DMS79 (cell line): Measurements from ENCODE around the gene ERBB3.

Experiments
- DNase-seq: peaks from one replicate; lab custom pipeline; 2025; lab: John Stamatoyannopoulos, UW

The ERBB3 gene

DNA sequence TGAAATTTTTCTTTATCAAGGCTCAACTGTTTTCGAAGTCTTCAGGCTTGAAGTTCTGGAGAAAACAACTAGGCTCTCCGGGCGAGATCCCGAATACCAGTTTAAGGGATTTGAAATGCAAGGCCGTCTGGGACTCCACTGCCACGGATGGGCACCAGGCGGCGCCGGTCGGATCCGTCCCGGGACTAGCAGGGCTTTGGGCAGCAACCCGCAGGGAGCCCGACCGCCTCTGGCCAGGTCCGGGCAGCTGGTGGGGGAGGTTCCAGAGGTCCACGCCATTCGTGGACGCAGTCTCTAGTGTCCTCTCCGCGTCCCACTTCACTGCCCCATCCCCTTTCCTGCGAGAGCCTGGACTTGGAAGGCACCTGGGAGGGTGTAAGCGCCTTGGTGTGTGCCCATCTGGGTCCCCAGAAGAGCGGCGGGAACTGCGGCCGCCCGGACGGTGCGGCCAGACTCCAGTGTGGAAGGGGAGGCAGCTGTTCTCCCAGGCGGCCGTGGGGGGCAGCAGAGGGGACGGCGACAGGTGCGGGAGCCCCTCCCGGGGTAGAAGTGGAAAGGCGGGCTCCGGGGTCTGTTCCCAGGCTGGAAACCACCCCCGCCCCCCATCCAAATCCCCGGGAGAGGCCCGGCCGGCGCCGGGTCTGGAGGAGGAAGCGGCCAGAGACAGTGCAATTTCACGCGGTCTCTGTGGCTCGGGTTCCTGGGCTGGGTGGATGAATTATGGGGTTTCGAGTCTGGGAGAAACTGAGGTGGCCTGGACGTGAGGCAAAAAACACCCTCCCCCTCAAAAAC, 838 bp upstream of the ERBB3 start:
- DNase-seq, result peak; percentile 42

DNA sequence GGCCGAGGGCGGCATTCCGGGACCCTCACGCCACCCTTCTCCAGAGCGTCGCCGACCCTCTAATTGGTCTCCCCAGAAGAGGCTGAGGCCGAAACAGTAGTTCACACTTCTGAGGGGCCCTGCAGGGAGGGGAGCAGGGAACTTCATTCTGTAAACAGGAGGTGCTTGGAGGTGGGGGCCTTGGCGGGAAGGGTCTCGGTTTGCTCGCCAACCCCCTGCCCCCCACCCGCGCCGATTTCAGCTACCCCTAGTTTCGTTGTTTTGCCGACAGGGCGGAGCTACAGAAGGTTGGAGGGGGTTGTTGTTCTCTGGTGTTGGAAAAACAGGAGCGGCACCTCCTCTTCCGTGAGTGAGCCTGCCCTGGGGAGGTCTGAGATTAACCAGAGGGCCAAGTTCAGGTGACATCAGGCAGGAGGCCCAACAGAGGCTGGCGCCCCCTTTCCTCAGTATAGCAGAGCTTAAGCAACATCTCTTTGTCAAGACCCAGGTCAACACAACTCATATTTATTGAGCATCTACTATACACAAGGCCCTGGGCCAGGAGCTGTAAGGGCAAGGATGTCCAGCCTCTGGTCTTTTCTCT, 682 bp downstream of the ERBB3 start:
- DNase-seq, result no peak

DNA sequence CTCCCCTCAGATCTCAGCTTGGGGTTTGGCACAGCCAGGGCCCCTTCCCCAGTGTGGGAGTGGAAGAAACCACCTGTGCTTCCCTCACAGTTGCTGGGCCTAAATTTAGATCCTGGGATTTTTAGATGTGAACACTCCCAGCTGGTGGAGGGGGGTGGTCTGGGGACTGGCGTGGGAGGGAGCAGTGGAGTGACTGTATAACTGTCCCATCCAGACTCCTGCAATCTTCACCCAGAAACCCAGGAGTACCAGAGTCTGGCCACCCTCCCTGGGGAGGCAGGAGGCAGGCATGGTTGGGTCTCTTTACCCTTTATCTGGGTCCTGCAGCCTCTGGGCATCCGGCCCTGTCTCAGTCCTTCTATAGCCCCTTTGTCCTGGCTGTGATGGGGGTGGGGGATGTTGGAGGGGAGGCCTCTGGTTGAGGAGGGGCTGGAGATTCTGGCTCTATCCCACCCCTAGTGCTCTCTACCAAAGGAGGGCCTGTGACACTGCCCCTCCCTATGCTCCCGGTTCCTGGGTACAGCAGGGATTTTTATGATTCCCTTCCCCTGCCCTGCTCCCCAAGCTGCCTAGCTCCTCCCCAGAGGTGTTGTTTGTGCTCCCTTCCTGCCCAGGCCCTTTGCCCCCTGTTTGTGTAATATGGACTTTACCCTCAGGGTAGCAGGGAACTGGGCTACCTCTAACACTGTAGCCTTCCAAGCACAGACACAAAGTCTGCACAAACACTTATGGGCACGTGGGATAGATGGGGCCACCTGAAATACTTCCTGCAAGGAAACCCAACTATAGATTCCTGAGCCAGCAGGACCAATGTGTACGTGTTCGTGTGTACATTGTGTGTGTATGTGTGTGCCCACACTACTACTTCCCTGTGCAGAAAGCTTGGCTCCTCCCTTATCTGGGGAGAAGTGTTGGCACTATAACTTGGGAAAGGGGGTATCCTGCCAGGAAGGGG, 1.7 kb downstream of the ERBB3 start:
- DNase-seq, result no peak

DNA sequence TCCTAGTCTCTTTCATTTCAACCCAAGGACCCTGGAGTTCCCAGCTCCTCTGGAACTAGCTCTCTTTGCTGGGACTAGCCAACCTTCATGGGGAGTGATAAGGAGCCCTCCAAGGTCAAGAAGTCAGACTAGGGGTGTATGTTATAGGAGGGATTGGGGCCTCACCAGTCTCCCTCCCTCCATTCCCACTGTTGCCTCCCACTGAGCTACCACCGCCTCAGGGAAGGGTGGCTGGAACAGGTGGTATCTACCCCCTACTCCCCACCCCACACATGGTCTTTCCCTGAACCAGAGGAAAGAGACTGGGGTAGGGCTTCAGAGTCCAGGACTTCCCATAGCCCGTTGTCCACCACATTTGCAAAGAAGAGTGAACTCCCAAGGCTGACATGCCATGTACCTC, 2.4 kb downstream of the ERBB3 start:
- DNase-seq, result no peak

DNA sequence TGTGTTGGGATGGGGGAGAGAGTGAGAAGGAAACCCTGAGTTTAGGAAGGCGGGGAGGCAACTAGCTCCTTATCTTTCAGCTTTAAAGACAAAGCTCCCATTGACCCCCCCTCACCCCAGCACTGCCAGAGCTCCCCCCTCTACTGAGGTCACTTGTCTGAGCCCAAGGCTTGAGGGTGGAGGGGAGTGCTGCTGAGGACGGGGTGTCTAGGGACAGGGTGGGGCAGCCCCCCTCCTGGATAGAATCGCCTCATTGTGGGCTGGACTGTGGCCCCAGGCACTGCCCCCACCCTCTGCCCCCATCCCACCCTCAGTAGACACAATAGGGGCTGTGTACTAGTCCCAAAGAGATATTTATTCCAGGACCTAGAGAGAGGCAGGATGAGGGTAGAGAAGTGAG, 3.0 kb downstream of the ERBB3 start:
- DNase-seq, result no peak

DNA sequence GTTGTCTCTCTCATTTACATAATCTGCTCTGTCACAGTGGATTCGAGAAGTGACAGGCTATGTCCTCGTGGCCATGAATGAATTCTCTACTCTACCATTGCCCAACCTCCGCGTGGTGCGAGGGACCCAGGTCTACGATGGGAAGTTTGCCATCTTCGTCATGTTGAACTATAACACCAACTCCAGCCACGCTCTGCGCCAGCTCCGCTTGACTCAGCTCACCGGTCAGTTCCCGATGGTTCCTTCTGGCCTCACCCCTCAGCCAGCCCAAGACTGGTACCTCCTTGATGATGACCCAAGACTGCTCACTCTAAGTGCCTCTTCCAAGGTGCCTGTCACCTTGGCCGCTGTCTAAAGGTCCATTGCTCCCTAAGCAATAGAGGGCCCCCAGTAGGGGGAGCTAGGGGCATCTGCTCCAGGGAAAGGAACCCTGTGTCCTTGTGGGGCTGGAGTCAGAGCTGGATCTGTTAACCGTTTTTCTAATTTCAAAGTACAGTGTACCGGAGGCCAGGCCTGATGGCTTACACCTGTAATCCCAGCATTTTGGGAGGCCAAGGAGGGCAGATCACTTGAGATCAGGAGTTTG, 5.1 kb downstream of the ERBB3 start:
- DNase-seq, result no peak

DNA sequence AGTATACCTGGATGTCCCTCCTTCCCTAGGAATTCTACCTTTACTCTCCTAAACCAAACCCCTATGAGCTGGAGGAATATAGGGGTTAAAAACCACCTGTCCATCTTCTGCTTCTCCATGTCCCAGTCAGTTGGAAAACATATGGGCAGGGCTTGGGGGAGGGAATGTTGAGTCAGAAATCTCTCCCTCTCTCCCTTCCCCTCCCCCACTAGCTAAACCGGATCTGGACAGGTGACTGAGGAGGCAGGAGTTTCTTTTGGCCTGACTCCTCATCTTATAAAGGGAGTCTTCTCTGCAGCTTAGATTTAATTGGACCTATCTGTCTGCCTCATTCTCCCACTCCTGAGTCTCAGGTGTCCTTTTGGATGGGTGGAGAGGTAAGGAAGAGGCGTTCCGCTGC, 6.1 kb downstream of the ERBB3 start:
- DNase-seq, result no peak

DNA sequence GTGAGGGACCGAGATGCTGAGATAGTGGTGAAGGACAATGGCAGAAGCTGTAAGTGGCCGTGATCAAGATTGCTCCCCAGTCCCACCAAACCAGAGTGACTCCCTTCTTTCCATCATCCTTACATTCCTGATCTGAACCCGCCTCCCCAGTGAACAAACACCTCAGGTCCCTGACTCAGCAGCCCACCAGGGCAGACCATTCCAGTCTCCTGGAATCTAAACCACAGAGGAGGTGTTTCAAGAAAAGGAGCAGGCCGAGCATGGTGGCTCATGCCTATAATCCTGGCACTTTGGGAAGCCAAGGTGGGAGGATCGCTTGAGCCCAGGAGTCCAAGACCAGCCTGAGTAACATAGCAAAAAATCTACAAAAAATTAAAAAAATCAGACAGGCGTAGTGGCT, 6.6 kb downstream of the ERBB3 start:
- no peak for DNase-seq

DNA sequence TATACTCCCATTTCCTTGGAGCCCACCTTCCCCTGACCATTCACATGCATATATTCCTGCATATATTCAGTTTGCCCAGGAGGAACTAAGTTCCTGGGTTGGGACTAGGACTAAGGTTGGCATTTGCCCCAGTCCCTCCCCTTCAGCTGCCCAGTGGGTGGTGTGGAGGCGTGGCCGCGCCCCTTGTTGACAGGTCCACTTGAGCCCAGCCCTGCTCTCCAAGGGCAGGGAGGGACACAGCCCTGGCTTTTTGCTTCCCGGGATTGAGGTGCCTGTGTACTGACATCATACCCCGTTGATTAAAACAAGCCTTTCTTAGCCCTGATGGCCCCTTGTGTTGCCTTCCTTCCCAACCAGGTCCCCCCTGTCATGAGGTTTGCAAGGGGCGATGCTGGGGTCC, 7.3 kb downstream of the ERBB3 start:
- no peak for DNase-seq

DNA sequence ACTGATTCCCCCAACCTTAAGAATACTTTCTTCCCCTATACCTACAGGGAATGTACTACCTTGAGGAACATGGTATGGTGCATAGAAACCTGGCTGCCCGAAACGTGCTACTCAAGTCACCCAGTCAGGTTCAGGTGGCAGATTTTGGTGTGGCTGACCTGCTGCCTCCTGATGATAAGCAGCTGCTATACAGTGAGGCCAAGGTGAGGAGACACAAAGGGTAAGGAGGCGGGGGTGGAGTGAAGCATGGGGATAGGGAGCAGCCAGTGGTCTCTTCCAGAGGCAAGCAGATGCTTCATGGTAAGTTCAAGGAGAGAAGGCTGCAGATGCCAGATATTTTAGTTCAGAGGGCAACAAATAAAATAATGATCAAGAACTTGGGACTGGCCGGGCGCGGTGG, 17.8 kb downstream of the ERBB3 start:
- no peak for DNase-seq

DNA sequence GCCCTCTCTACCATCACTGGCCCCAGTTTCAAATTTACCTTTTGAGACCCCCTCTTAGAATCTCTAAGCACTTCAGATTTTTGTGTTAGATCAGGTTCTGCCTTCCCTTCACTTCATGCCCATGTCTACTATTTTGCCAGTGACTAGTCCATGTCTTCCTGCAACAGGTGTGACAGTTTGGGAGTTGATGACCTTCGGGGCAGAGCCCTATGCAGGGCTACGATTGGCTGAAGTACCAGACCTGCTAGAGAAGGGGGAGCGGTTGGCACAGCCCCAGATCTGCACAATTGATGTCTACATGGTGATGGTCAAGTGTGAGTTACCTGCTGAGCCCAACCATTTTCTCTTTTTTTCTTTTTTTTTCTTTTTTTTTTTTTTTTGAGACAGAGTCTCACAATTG, 18.6 kb downstream of the ERBB3 start:
- DNase-seq, result no peak

DNA sequence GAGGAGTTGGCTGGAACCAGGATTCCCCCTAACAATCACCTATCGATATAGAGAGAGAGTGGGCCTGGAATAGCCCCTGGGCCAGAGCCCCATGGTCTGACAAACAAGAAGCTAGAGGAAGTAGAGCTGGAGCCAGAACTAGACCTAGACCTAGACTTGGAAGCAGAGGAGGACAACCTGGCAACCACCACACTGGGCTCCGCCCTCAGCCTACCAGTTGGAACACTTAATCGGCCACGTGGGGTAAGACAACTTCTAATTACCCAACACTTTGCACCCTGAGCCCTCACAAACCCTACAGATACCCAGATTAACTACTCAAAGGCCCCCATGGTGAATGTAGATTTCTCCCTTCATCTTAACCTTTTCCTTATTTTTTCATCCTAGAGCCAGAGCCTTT, 19.8 kb downstream of the ERBB3 start:
- no peak for DNase-seq

DNA sequence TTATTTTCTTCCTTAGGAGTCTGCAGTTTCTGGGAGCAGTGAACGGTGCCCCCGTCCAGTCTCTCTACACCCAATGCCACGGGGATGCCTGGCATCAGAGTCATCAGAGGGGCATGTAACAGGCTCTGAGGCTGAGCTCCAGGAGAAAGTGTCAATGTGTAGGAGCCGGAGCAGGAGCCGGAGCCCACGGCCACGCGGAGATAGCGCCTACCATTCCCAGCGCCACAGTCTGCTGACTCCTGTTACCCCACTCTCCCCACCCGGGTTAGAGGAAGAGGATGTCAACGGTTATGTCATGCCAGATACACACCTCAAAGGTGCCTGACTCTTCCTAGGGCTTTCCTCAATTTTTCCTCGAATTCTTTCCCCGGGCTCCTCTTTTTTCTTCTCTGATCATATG, 21.1 kb downstream of the ERBB3 start:
- no peak for DNase-seq

DNA sequence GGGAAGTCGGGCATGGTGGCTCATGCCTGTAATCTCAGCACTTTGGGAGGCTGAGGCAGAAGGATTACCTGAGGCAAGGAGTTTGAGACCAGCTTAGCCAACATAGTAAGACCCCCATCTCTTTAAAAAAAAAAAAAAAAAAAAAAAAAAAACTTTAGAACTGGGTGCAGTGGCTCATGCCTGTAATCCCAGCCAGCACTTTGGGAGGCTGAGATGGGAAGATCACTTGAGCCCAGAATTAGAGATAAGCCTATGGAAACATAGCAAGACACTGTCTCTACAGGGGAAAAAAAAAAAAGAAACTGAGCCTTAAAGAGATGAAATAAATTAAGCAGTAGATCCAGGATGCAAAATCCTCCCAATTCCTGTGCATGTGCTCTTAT, 22.7 kb downstream of the ERBB3 start:
- DNase-seq, result no peak

DNA sequence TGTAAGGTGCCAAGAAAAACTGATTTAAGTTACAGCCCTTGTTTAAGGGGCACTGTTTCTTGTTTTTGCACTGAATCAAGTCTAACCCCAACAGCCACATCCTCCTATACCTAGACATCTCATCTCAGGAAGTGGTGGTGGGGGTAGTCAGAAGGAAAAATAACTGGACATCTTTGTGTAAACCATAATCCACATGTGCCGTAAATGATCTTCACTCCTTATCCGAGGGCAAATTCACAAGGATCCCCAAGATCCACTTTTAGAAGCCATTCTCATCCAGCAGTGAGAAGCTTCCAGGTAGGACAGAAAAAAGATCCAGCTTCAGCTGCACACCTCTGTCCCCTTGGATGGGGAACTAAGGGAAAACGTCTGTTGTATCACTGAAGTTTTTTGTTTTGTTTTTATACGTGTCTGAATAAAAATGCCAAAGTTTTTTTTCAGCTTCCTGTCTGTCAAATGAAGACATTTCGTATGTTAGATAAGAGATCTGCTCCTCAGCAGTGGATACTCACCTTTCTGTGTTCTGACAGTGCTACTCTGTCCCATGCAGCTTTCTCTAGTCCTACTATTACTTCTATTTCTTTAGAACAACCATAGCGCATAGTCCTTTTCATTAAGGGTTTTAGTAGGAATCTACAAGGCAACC, 23.2 kb downstream of the ERBB3 start:
- DNase-seq, result no peak

DNA sequence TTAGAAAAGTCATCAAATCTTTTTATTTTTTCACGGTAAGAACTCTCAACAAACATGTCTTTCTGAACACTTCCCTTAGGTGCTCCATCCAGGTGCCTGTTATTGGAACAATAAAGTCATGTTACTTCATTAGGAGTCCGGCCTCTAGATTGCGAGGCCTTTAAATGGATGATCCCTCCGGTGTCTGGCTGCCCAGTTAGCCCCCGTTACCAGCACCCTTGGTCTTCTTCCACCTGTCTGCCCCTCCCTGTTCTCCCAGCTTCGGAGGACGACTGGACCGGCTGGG, 23.8 kb downstream of the ERBB3 start:
- DNase-seq, result no peak

DNA sequence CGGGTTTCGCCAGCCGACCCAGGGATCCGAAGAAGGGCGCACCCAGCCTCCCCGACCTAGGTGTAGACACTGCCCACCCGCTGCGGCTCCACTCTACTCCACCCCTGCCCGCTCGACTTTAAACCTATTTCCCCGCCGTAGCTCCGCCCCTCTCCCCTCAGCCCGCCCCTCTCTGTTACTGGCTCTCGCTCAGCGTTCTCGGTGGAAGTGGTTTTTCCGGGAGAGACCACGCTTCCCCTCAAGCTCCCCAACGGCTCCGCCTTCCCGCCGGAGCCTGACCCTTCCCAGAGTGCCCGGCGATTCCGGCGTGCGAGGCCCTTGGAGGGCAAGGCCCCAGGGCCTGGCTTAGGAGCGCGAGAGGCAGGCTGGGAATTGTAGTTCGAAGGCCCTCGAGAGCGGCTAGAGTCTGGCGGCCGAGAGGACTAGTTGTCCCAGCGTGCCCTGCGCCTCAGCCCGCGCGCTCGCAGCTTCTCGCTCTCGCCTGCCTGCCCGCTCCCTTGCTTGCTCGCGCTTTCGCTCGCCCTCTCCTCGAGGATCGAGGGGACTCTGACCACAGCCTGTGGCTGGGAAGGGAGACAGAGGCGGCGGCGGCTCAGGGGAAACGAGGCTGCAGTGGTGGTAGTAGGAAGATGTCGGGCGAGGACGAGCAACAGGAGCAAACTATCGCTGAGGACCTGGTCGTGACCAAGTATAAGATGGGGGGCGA, 24.3 kb downstream of the ERBB3 start, which contains the start of gene PA2G4:
PA2G4 (plus strand) TSS at position 451 of the 706 bp plus-strand sequence; CDS start at position 630, 179 bp downstream.
- DNase-seq, result peak; percentile 93

DNA sequence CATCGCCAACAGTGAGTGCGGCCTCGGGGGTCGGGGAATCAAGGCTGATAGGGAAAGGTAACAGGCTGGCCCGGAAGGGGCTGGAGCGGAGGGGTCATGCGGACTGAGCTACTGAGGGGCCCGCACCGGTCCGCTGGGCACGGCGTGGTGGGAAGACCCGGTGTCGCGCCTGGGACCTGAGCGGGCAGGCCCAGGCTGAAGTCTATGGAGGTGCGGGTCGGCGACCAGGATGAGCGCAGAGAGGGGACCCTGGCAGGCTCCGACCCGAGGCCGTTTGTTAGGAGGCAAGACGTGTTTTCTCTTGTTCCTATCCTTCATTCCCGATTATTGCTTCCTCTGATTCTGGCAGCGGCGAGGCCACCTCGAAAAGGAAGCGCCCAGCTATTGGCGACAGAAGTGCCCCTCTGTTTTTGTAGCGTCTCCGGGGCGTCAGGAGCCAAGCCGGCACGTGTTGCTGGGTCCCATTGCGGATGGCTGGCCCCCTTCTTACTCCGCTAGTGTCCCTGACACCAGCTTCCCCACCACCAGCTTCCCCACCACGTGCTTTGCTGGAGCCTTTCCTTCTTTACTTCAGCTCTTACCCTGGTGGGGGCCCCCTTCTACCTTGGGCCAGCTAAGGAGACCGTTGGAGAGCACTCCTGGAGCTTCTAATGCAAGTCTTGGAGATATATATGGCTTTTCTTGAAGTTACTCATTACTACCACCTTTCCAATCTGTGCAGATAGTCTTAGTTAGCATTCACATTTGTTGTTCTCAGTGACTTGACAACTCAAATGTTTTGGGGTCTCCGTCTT, 25.0 kb downstream of the ERBB3 start:
- no peak for DNase-seq

DNA sequence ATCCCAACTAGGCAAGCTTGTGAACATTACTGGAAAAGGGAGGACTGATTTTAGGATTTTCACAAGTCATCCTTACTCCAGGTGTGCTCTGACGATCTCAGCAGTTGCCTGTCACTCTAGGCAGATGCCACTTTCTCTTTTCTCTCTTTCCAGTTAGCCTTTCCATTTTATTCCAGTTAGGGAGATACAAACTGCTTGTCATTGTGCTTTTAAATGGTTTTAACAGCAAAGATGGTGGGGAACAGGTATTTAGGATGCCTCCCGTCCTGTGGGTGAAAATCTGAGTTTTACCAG, 25.6 kb downstream of the ERBB3 start:
- no peak for DNase-seq

DNA sequence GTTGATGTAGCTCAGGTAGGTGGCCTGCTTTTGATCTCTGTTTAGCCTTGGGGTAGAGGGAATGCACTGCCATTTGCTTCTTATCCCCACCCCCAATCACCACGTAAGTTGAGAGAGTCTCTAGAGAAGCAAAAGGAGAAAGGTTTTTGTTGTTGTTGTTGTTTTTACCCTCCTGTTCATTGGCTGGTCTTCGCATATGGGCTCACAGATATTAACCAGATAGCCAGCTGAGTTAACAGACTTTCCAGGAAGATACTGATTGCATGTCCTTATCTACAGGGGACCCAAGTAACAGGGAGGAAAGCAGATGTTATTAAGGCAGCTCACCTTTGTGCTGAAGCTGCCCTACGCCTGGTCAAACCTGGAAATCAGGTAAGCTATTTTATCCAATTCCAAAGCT, 27.3 kb downstream of the ERBB3 start:
- DNase-seq, result no peak

DNA sequence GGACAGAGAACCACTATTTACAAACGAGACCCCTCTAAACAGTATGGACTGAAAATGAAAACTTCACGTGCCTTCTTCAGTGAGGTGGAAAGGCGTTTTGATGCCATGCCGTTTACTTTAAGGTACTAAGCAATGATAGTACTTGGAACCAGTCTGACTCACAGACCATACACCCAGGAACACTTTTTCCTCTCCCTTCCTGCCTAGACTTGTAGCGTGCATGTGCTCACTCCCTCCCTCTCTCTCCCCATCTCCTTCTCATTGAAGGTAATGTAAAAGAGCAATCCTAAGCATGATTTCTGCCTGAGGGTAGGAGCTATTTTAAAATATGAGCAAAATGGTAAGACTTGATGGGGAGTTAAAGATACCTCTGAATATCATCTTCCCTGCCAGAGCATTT, 30.6 kb downstream of the ERBB3 start:
- DNase-seq, result no peak
